RWPE1 (cell line): ENCODE measurements around the gene SLC35A4.
A peak's percentile ranks its signal among the peaks of the same experiment; 100 is the strongest.

ENCODE experiments used
- CTCF ChIA-PET: fragments of 350-600 bp; sonication (Branson Sonifier 250); formaldehyde crosslinking; extraction: SDS; loops from one replicate; lab custom pipeline; 2021; lab: Yijun Ruan, JAX
- POLR2A ChIA-PET: fragments of 400-600 bp; formaldehyde crosslinking; extraction: SDS; loops from one replicate; lab custom pipeline; 2020; ENCODE audit warnings: antibody characterized with exemption; ENCODE audit not compliant: low non-redundant PET; lab: Yijun Ruan, JAX
- DNase-seq: peaks from one replicate; pipeline ENCODE4 v3.0.0; 2012; ENCODE audit warnings: low spot score
- H3K27ac ChIP-seq: fragments of 450-650 bp; 2 replicates; pipeline ENCODE4 v1.5.1; 2017
- CTCF ChIP-seq: fragments of 450-650 bp; conservative IDR thresholded peaks from 2 replicates; pipeline ENCODE4 v1.5.1; 2017; ENCODE audit warnings: low read depth, mild to moderate bottlenecking

The SLC35A4 gene

GRCh38 chr5:140550147-140551079, 14.2 kb upstream of the SLC35A4 start:
- ChIA-PET POLR2A (interaction anchor here (0.9 kb wide), 1 partner anchor 9 kb away, joined by 3 read pairs; no protein-coding TSS in a partner anchor), CTCF (no interaction called here)
- H3K27ac ChIP-seq: peak overlapping the region; percentile 25
- TF ChIP-seq CTCF: no peak
- no peak for DNase-seq

GRCh38 chr5:140551872-140552271, 12.8 kb upstream of the SLC35A4 start:
- no peak overlapping the region for H3K27ac ChIP-seq
- no peak for TF ChIP-seq CTCF
- no peak for DNase-seq
- ChIA-PET CTCF (no interaction called here), POLR2A (no interaction called here)

- TF ChIP-seq CTCF: no peak
- DNase-seq: no peak
- no peak overlapping the region for H3K27ac ChIP-seq
- ChIA-PET POLR2A (no interaction called here), CTCF (interaction anchor here (0.6 to 1.0 kb wide), 2 partner anchors 11 to 82 kb away, joined by 4 to 5 read pairs; no protein-coding TSS in a partner anchor)
Observed at GRCh38 chr5:140553657-140554056, 11.0 kb upstream of the SLC35A4 start.

GRCh38 chr5:140554454-140554853, 10.2 kb upstream of the SLC35A4 start:
- ChIA-PET CTCF (interaction anchor here (0.6 kb wide), 1 partner anchor 711 kb away, joined by 3 read pairs; no protein-coding TSS in a partner anchor), POLR2A (no interaction called here)
- H3K27ac ChIP-seq: no peak overlapping the region
- DNase-seq: peak; percentile 37
- TF ChIP-seq CTCF: no peak

- POLR2A ChIA-PET: interaction anchor here (0.7 kb wide), 1 partner anchor 16 kb away, joined by 5 read pairs; no protein-coding TSS in a partner anchor
- no peak for TF ChIP-seq CTCF
- H3K27ac ChIP-seq: no peak overlapping the region
- no peak for DNase-seq
- CTCF ChIA-PET: no interaction called here
Observed at GRCh38 chr5:140555747-140556312, 8.8 kb upstream of the SLC35A4 start.

GRCh38 chr5:140556438-140556837, 8.2 kb upstream of the SLC35A4 start:
- H3K27ac ChIP-seq: no peak overlapping the region
- no peak for TF ChIP-seq CTCF
- DNase-seq: no peak
- ChIA-PET POLR2A (interaction anchor here (0.7 kb wide), 1 partner anchor 15 kb away, joined by 5 read pairs; no protein-coding TSS in a partner anchor), CTCF (no interaction called here)
